ENCODE measurements around the gene CBFB. TPM values are rescaled to one million over a fixed set of nuclear protein-coding genes. Genes with fewer than 3 reads are reported as not detected.

The CBFB gene
- total and polyA plus RNA-seq, 9 of the 15 experiments (the other 6 are each of a cell fraction or from before 2014, with no cell fraction given), result 22.0 to 112 (median 66.5) TPM

DNA sequence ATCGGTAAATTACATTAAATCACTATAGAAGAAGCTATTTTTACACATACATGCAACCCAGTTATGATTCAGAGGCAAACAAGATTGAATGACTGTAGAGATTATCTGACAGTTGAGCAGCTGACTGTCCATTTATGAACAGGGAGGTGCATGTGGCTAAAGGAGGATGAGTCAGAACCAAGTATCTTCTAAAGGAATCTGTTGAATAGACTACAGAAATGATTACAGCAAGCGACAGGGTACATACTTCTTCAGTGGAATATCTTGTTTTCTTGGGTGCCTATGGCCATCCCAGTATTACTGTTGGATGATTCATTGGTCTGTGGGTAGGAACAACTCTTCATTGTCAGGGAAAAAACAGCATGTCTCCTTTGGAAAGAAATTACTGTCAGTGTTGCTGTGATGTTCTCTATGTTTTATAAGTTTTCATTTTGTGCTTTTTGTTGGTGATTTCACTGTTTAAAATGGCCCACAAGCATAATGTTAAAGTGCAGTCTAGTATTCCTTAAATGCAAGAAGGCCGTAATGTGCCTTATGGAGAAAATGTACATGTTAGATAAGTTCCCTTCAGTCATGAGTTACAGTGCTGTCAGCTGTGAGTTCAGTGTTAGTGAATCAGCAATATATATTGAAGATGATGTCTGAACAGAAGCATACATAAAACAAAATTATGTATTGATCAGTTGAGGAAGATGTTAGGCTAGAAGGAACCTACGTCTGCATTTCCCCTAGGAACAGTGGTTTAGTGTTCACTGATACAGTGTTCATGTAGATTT lies 27.0 kb downstream of the CBFB start (continued):
- TF ChIP-seq ZNF354B (CRISPR knock-in tag; IDR thresholded peaks at IDR 0.05) (no peak), EHMT2 (IDR thresholded peaks at IDR 0.05) (0 out of 2 replicates have a peak, but pooled peaks have one; percentile 19), BDP1 (IDR thresholded peaks at IDR 0.05; ENCODE audit: insufficient read depth, insufficient read length) (no peak), HDGF (IDR thresholded peaks at IDR 0.05) (no peak), DIDO1 (tag; IDR thresholded peaks at IDR 0.05; ENCODE audit: low read depth) (no peak), L3MBTL2 (IDR thresholded peaks at IDR 0.05) (no peak), JUND (IDR thresholded peaks at IDR 0.05; ENCODE audit: borderline replicate concordance, low read depth, low read length) (peak; percentile 92), JUND (tag; IDR thresholded peaks at IDR 0.05; ENCODE audit: borderline replicate concordance, low read depth, low read length) (peak; percentile 91), MEF2D (tag; conservative IDR thresholded peaks at IDR 0.05; ENCODE audit: low read depth) (0 out of 2 replicates have a peak, but pooled peaks have one; percentile 39), ZKSCAN3 (CRISPR knock-in tag; IDR thresholded peaks at IDR 0.05) (no peak), SAFB2 (IDR thresholded peaks at IDR 0.05; ENCODE audit: borderline replicate concordance, low read depth, low read length, severe bottlenecking) (no peak), SAFB (IDR thresholded peaks at IDR 0.05; ENCODE audit: borderline replicate concordance, low read depth, low read length) (no peak), KDM1A (IDR thresholded peaks at IDR 0.05) (peak; percentile 65 to 82), NBN (IDR thresholded peaks at IDR 0.05; ENCODE audit: low read depth) (no peak), POLR2AphosphoS5 (IDR thresholded peaks at IDR 0.05; ENCODE audit: control insufficient read depth, insufficient read depth, low read depth, low read length) (no peak), ZNF766 (CRISPR knock-in tag; conservative IDR thresholded peaks at IDR 0.05) (no peak), EP400 (IDR thresholded peaks at IDR 0.05) (0 out of 2 replicates have a peak, but pooled peaks have one; percentile 22)
- TF ChIP-seq, protein P1, sequence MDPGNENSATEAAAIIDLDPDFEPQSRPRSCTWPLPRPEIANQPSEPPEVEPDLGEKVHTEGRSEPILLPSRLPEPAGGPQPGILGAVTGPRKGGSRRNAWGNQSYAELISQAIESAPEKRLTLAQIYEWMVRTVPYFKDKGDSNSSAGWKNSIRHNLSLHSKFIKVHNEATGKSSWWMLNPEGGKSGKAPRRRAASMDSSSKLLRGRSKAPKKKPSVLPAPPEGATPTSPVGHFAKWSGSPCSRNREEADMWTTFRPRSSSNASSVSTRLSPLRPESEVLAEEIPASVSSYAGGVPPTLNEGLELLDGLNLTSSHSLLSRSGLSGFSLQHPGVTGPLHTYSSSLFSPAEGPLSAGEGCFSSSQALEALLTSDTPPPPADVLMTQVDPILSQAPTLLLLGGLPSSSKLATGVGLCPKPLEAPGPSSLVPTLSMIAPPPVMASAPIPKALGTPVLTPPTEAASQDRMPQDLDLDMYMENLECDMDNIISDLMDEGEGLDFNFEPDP (CRISPR knock-in tag; IDR thresholded peaks at IDR 0.05), result no peak
- TF ChIP-seq, protein P2, sequence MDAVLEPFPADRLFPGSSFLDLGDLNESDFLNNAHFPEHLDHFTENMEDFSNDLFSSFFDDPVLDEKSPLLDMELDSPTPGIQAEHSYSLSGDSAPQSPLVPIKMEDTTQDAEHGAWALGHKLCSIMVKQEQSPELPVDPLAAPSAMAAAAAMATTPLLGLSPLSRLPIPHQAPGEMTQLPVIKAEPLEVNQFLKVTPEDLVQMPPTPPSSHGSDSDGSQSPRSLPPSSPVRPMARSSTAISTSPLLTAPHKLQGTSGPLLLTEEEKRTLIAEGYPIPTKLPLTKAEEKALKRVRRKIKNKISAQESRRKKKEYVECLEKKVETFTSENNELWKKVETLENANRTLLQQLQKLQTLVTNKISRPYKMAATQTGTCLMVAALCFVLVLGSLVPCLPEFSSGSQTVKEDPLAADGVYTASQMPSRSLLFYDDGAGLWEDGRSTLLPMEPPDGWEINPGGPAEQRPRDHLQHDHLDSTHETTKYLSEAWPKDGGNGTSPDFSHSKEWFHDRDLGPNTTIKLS (IDR thresholded peaks at IDR 0.05; ENCODE audit: borderline replicate concordance, low read depth), result no peak
- TF ChIP-seq, protein P3, sequence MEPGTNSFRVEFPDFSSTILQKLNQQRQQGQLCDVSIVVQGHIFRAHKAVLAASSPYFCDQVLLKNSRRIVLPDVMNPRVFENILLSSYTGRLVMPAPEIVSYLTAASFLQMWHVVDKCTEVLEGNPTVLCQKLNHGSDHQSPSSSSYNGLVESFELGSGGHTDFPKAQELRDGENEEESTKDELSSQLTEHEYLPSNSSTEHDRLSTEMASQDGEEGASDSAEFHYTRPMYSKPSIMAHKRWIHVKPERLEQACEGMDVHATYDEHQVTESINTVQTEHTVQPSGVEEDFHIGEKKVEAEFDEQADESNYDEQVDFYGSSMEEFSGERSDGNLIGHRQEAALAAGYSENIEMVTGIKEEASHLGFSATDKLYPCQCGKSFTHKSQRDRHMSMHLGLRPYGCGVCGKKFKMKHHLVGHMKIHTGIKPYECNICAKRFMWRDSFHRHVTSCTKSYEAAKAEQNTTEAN (CRISPR knock-in tag; IDR thresholded peaks at IDR 0.05), result no peak
- TF ChIP-seq, protein P4, sequence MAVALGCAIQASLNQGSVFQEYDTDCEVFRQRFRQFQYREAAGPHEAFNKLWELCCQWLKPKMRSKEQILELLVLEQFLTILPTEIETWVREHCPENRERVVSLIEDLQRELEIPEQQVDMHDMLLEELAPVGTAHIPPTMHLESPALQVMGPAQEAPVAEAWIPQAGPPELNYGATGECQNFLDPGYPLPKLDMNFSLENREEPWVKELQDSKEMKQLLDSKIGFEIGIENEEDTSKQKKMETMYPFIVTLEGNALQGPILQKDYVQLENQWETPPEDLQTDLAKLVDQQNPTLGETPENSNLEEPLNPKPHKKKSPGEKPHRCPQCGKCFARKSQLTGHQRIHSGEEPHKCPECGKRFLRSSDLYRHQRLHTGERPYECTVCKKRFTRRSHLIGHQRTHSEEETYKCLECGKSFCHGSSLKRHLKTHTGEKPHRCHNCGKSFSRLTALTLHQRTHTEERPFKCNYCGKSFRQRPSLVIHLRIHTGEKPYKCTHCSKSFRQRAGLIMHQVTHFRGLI (CRISPR knock-in tag; IDR thresholded peaks at IDR 0.05), result no peak
- TF ChIP-seq, protein P5, sequence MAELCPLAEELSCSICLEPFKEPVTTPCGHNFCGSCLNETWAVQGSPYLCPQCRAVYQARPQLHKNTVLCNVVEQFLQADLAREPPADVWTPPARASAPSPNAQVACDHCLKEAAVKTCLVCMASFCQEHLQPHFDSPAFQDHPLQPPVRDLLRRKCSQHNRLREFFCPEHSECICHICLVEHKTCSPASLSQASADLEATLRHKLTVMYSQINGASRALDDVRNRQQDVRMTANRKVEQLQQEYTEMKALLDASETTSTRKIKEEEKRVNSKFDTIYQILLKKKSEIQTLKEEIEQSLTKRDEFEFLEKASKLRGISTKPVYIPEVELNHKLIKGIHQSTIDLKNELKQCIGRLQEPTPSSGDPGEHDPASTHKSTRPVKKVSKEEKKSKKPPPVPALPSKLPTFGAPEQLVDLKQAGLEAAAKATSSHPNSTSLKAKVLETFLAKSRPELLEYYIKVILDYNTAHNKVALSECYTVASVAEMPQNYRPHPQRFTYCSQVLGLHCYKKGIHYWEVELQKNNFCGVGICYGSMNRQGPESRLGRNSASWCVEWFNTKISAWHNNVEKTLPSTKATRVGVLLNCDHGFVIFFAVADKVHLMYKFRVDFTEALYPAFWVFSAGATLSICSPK (IDR thresholded peaks at IDR 0.05; ENCODE audit: borderline replicate concordance), result no peak
